ENCODE results near the gene SECISBP2.
"Not testable (repeated sequence)": the region's sequence is repeated elsewhere in the genome, so short reads cannot be mapped to it uniquely, and the experiment has no call there.

SECISBP2 gene

GRCh38 chr9:89318123-89319014, at the start of gene SECISBP2:
SECISBP2 (plus strand) TSS chr9:89318500; CDS start chr9:89318577, 77 bp downstream.
- DNase-seq (ENCODE audit: low spot score) = peak; percentile 95
- peak; percentile 89 for FAIRE-seq

DNA sequence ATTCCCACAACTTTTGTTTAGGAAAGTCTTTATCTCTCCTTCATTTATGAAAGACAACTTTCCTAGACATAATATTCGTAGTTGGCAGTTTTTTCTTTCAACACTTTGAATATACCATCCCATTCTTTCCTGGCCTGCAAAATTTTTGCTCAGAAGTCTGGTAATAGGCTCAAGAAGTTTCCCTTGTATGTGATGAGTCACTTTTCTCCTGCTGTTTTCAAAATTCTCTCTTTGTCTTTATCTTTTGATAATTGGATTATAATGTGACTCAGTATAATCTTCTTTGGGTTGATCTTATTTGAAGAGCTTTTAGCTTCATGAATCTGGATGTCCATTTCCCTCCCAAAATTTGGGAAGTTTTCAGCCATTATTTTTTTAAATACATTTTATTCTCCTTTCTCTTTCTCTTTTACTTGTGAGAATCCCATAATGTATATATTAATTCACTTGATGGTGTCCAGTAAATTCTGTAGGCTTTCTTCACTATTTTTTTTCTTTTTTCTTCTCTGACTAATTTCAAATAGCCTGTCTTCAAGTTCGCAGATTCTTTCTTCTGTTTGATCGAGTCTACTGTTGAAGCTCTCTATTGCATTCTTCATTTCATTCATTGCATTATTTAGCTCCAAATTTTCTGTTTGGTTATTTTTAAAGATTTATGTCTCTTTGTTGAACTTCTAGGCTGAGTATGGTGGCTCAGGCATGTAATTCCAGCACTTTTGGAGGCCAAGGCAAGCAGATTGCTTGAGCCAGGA, 44.6 kb upstream of the SECISBP2 start:
- no peak for FAIRE-seq
- no peak for DNase-seq (ENCODE audit: low spot score)

- FAIRE-seq (peak; percentile 82), DNase-seq (ENCODE audit: low spot score) (peak; percentile 87)
Measured at GRCh38 chr9:89274838-89275237, 43.5 kb upstream of the SECISBP2 start.

- not testable (repeated sequence) for DNase-seq (ENCODE audit: low spot score); FAIRE-seq
Measured at GRCh38 chr9:89276040-89276439, 42.3 kb upstream of the SECISBP2 start.

DNA sequence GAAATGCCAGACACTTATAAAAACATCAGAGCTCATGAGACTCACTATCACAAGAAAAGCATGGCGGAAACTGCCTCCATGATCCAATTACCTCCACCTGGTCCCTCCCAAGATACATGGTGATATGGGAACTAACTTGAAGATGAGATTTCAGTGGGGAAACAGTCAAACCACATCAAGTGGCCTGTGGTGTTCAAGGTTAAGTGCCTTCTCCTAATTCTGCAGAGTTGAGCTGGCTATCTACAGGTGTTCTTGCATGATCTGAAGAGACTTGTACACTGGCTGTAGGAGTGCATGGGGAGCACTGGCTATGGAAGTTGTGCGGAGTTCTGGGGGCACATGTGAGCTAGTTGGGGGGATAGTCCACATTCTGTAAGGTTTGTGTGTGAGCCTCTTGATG, 41.3 kb upstream of the SECISBP2 start:
- no peak for FAIRE-seq
- no peak for DNase-seq (ENCODE audit: low spot score)

DNA sequence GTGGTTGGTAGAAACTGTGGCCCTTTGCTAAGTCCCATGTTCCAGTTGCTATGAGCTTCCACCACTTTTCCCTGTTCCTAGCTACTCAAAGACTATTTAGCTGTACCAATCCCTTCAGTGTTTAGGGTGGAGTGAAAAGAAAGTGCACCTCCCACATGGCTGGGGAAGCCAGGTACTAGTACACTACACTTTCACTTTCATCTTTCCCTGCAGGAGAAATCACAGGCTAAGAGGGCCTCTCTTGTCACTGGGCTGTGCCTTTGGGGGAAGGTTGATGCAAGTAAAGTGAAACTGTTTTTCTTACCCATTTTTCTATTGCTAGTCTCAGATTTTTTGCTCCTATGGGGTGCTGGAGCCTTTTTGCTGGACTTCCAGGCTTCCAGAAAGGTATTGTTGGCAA, 40.8 kb upstream of the SECISBP2 start:
- DNase-seq (ENCODE audit: low spot score) = peak; percentile 34
- FAIRE-seq = no peak

DNA sequence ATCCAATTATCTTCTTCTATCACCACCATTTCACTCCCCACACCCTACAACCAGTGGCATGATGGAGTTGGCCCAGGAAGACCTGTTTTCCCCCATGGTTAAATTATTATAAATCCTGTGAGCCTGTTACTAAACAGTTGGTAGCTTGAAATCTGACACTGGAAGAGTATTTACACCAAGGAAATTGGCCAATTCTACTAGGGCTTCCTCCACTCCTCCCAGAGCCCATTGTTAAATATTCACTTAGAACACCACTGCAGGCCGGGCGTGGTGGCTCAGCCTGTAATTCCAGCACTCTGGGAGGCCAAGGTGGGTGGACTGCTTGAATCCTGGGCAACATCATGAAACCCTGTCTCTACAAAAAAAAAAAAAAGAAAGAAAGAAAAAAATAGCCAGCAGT, 39.7 kb upstream of the SECISBP2 start:
- FAIRE-seq = no peak
- DNase-seq (ENCODE audit: low spot score) = no peak

DNA sequence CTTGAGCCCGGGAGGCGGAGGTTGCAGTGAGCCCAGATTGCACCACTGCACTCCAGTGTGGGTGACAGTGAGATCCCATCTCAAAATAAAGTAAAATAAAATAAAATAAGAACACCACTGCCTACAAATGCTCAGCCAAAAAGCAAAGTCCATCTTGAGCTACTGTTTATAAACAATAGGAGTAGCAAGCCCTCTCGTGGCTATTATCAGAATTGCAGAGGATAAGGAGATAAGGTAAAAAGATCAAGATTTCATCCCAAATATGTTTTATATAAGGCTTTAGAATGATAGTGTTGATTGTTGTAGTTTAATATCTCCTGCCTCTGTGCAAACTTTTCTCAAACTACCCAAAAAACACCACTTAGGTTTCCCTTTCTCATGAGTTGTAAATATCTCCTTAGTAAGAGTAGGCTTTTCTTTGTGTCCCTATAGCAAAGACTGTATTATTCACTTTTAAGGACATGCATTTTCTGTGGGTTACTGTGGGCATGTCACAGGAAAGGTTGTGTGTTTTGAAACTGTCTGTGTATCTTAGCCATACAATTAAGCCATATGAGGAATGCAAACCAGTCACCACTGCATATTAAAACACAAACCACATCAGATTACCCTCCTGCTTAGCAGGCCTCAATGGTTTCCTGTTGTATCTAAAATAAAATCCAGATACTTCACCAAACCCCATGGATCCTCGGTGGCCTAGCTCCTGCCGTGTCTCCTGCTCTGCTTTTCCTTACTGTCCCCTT, 39.1 kb upstream of the SECISBP2 start:
- FAIRE-seq = peak; percentile 72

GRCh38 chr9:89281106-89281505, 37.2 kb upstream of the SECISBP2 start:
- DNase-seq (ENCODE audit: low spot score) = no peak
- FAIRE-seq = no peak

More for the DNA sequence above, 39.1 kb upstream of the SECISBP2 start:
- peak; percentile 51 for DNase-seq (ENCODE audit: low spot score)

DNA sequence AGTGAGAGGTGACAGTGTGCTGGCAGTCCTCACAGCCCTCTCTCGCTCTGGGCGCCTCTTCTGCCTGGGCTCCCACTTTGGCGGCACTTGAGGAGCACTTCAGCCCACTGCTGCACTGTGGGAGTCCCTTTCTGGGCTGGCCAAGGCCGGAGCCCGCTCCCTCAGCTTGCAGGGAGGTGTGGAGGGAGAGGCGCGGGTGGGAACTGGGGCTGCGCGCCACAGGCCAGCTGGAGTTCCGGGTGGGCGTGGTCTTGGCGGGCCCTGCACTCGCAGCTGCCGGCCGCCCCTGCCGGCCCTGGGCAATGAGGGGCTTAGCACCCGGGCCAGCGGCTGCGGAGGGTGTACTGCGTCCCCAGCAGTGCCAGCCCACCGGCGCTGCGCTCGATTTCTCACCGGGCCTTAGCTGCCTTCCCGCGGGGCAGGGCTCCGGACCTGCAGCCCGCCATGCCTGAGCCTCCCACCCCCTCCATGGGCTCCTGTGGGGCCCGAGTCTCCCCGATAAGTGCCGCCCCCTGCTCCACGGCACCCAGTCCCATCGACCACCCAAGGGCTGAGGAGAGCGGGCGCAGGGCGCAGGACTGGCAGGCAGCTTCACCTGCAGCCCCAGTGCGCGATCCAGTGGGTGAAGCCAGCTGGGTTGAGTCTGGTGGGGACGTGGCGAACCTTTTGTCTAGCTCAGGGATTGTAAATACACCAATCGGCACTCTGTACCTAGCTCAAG, 35.9 kb upstream of the SECISBP2 start:
- DNase-seq (ENCODE audit: low spot score); FAIRE-seq: not testable (repeated sequence)

GRCh38 chr9:89284076-89284475, 34.2 kb upstream of the SECISBP2 start:
- DNase-seq (ENCODE audit: low spot score) = no peak

GRCh38 chr9:89291741-89292140, 26.6 kb upstream of the SECISBP2 start:
- FAIRE-seq = no peak
- DNase-seq (ENCODE audit: low spot score) = no peak

More at GRCh38 chr9:89284076-89284475, 34.2 kb upstream of the SECISBP2 start:
- no peak for FAIRE-seq

- DNase-seq (ENCODE audit: low spot score) (no peak), FAIRE-seq (no peak)
Measured at GRCh38 chr9:89293014-89293413, 25.3 kb upstream of the SECISBP2 start.

- FAIRE-seq (no peak), DNase-seq (ENCODE audit: low spot score) (no peak)
Measured at GRCh38 chr9:89295400-89295799, 22.9 kb upstream of the SECISBP2 start.

GRCh38 chr9:89301996-89302395, 16.3 kb upstream of the SECISBP2 start:
- not testable (repeated sequence) for FAIRE-seq

DNA sequence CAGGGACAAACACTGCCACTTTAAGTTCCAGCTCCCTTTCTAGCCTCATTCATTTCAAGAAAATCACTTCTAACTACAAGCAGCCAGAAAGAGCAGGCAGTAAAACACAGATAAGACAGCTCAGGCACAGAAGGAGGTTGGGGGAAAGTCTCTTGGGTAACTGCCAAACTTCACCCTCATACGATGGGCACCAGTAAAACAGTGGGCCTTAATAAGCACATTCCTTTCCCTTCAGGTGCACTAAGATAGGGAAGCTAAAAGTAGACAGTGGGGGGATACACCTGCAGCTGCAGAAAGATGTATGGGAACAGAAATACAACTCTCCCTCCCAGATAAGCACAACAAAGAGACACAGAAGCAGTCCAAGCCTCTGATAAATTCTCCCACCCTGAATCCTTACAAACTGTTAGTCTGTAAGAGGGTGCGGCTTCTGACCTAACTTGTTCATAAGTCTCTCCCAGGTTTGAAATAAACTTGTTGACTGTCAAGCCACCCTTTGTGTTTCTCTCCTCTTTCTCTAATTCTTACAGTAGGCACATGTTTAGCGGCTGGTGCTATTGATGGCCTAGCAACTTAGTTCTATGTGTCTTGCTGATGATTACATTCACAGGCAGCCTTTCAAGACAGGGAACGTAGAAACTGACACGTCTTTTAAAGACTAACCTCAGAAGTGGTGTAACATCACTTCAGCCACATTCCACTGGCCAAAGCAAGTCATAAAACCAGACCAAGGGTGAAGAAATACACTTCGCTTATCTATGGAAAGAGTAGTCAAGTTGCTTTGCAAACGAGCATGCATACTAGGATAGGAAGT, 14.1 kb upstream of the SECISBP2 start:
- DNase-seq (ENCODE audit: low spot score) (no peak), FAIRE-seq (no peak)

More at GRCh38 chr9:89301996-89302395, 16.3 kb upstream of the SECISBP2 start:
- DNase-seq (ENCODE audit: low spot score) = not testable (repeated sequence)

DNA sequence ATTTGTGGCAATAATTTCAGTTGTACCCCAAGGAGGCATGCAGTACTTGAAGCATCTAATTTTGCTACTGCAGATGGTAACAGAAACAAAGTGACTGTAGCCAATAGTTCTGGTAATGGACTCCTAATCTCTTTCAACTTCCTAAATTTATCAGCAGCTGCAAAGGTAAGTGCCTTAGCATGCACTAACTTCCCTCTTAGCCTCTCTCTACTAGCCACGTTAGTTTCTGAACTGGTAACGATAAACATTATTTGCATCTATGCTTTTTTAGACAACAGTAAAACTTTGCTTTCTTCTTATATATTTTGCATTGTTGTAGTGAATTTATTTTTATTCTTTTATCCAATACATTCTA, 13.5 kb upstream of the SECISBP2 start:
- no peak for DNase-seq (ENCODE audit: low spot score)
- FAIRE-seq = no peak

DNA sequence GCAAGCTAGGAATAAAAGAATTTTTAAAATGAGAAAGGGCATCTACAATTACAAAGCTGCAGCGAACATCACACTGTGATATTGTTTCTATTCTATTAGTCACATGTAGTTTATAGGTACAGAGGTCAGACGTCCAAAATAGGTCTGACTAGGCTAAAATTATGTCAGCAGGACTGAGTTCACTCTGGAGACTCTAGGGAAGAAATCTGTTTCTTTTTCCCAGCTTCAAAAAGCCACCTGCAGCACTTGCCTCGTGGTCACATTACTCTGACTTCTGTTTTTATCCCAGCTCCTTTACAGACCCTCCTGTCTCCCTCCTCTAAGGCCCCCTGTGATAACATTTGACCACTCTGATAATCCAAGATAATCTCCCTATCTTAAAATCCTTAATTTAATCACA, 12.4 kb upstream of the SECISBP2 start:
- FAIRE-seq (no peak), DNase-seq (ENCODE audit: low spot score) (no peak)

GRCh38 chr9:89309166-89309565, 9.1 kb upstream of the SECISBP2 start:
- FAIRE-seq (no peak), DNase-seq (ENCODE audit: low spot score) (no peak)

Measured in RCC 7860 (cell line).